Activated T-helper 1 cell treated with Interleukin-2 at 50 U/mL for 16 hours (primary cell): Measurements from ENCODE around the gene SMG5.
"Not testable (repeated sequence)": the region's sequence is repeated elsewhere in the genome, so short reads cannot be mapped to it uniquely, and the experiment has no call there.

Experiments
- DNase-seq: peaks from one replicate; pipeline ENCODE4 v3.0.0-alpha.2; 2020; ENCODE audit warnings: low read depth

Gene SMG5

GRCh38 chr1:156282479-156283222 is at the start of gene SMG5:
Gene SMG5, minus strand, starts transcription at chr1:156282825. Its CDS starts 145 bp downstream, at chr1:156282680.
- DNase-seq = peak; percentile 89

DNA sequence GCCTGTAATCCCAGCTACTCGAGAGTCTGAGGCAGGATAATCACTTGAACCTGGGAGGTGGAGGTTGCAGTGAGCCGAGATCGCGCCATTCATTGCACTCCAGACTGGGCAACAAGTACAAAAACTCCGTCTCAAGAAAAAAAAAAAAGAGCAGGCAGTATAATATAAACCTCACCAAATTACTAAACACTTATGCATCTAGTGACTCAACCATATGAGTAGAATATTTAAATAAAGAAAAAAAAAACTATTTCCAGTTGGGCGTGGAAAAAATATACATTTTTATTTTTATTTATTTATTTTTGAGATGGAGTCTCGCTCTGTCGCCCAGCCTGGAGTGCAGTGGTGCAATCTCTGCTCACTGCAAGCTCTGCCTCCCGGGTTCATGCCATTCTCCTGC is 40.6 kb upstream of the SMG5 start:
- DNase-seq = not testable (repeated sequence)

- no peak for DNase-seq
These were observed 37.9 kb upstream of the SMG5 start for GRCh38 chr1:156320560-156320959.

- no peak for DNase-seq
These were observed 37.0 kb upstream of the SMG5 start for GRCh38 chr1:156319664-156320063.

DNA sequence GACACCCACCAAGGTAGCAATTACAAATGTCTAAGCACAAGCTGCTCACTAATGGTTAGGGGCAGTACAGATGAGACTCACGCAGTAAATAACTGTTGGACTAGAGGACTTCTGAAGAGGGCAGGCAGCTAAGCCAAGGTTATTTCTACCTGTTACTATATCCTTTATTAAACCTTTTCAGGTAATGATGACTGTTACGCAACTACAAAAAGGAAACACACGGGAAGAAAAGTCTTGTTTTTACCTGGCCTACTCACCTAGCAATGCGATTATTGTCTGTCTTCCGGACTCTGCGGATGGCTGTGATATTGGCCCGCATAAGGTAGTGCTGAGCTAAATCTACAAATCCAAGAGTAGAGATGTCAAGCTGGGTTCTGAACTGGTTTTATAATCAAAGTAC is 34.3 kb upstream of the SMG5 start:
- no peak for DNase-seq

DNA sequence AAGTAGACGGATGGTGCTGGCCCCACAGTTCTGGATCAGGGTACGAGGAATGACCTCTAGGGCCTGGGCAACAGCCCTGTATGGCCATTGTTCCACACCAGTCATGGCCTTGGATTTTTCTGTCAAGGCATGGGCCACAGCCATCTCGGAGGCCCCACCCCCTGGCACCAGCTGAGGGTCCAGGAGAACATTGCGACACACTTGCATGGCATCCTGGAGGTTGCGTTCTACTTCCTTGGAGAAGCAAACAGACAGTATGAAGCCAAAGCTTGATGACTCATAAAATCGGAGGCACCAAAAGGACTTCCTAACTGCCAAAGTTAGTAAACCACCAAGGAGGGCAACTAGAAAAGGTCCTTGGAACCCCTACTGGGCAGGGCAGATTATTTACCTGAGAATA is 28.3 kb upstream of the SMG5 start:
- DNase-seq = no peak

- DNase-seq = no peak
These were observed 25.5 kb upstream of the SMG5 start for GRCh38 chr1:156308078-156308477.

GRCh38 chr1:156305215-156305614 is 22.6 kb upstream of the SMG5 start:
- DNase-seq = no peak

DNA sequence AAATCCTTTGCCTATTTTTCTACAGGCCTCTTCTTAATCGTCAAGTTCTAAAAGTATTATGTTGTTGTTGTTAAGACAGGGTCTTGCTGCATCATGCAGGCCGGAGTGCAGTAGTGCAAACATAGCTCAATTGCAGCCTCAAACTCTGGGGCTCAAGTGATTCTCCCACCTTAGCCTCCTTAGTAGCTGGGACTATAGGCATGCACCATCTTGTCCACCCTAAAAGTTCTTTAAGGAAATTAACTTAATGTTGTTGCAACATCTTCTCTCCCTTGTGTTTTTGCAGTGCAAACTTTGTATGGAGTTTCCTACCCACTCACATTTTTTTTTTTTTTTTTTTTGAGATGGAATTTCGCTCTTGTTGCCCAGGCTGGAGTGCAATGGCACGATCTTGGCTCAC is 20.6 kb upstream of the SMG5 start:
- DNase-seq = no peak

DNA sequence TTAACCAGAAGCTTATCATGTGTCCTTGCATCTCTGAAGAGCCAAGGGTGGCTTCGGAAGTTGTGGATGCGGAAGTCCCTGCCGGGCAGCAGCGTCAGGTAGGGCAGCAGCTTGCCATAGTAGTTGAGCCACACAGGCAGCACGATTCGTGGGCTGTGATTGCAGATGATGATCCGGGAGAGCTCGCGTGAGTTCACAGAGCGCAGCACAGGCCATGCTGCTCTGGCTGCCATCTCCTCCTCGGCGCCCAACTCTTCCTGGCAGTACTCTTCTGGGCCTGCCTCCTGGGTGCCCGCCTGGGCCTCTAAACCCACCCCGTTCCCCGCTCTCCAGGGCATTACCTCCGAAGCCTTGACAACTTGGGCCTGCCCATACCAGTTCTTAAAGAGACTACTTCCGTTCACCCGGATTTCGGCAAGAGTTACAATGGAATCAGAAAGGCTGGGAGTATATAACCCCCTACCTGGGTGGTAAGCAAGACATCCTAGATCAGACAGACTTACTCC is 16.3 kb upstream of the SMG5 start, which contains the start of gene VHLL:
VHLL (minus strand) TSS at position 456 of the 506 bp plus-strand sequence; CDS start at position 338, 118 bp downstream.
- no peak for DNase-seq

DNA sequence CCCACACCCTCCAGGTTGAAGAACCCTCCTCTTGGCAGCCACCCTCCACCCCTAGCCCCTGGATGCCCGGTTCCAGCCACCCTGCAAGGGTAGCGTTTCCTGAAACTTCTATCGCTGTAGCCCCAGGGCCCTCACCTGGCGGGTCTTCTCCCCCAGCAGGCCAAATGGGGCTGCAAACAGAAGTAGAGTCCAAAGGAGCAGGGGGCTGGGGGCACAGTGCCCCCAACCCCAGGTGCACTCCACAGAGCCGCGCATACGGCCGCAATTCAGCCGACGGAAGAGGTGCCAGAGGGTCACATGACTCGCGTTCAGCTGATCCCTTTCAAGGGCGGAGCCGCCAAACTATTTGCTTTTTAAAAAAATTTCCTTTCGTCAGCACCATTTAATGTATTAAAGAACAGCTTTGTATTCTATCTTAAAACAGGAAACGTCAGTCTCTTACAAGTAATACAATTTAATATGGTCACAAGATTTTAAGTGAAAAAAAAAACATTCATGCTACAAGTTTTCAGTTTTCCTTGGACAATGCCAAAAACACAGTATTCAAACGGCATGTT is 12.8 kb upstream of the SMG5 start, which contains the start of gene GLMP:
GLMP (minus strand) TSS at position 289 of the 557 bp plus-strand sequence; CDS start at position 255, 34 bp downstream.
- peak; percentile 23 for DNase-seq

DNA sequence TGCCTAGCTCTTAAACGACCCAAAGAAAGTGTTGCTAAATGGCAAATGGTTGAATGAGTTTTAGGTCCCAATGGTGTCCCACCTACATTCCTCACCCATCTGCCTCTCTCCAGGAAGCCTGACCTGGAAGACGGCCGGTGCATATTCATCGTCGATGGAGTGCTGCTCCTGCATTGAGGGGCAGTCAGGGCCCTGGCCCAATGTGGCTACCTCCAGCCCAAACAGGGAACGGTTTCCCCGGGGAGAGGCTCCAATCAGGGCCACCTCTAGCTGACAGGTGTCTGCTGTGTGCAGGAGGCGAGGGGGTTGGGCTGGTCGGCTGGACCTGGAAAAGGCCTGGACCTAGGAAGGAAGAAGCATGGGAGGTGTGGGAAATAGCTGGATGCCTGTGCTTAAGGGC is 11.3 kb upstream of the SMG5 start:
- DNase-seq = no peak

- DNase-seq = no peak
These were observed 10.4 kb upstream of the SMG5 start for GRCh38 chr1:156293098-156293434.

- no peak for DNase-seq
These were observed 8.8 kb upstream of the SMG5 start for GRCh38 chr1:156291226-156292061.

DNA sequence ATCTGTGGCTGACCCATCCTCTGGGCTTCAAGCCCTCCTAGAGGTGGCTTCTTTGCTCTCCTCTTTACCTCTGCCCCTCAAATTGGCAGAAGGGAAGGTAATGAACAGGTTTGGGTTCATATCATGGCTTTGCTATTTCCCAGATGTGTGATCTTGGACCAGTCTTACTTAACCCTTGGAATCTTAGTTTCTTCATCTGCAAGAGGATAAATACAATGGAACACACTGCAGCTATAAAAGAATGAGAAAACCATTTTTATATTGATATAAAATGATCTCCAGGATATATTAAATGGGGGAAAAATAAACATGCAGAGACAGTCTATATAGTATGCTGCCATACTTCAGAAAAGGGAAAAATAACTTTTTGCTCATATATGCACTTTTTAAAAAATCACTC is 7.2 kb upstream of the SMG5 start:
- DNase-seq = no peak

GRCh38 chr1:156286061-156286460 is 3.4 kb upstream of the SMG5 start:
- DNase-seq = no peak

GRCh38 chr1:156285437-156285836 is 2.8 kb upstream of the SMG5 start:
- no peak for DNase-seq

GRCh38 chr1:156284757-156285156 is 2.1 kb upstream of the SMG5 start:
- no peak for DNase-seq

- no peak for DNase-seq
These were observed 1.5 kb upstream of the SMG5 start, which contains the start of gene TMEM79 for GRCh38 chr1:156284112-156284511. Gene TMEM79, plus strand, starts transcription at chr1:156284325. Its CDS starts 902 bp downstream, at chr1:156285227.

DNA sequence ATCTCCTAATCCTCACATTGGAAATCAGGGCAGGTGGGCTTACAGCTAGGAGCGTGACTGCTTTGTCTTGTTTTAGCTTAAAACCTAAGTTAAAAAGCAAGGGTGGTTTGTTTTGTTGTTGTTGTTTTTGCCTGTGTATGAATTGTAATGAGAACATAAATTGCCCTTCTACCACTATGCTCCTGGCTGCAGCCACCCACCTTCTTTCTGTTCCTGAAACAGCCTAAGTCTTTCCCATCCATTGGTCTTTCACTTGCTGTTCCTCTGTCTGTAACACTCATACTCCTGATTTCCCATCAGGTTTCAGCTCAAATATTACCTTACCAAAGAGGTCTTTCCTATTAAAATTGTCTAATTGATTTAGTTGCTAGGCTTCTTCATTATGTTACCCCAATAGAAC is 896 bp upstream of the SMG5 start:
- DNase-seq = no peak

DNA sequence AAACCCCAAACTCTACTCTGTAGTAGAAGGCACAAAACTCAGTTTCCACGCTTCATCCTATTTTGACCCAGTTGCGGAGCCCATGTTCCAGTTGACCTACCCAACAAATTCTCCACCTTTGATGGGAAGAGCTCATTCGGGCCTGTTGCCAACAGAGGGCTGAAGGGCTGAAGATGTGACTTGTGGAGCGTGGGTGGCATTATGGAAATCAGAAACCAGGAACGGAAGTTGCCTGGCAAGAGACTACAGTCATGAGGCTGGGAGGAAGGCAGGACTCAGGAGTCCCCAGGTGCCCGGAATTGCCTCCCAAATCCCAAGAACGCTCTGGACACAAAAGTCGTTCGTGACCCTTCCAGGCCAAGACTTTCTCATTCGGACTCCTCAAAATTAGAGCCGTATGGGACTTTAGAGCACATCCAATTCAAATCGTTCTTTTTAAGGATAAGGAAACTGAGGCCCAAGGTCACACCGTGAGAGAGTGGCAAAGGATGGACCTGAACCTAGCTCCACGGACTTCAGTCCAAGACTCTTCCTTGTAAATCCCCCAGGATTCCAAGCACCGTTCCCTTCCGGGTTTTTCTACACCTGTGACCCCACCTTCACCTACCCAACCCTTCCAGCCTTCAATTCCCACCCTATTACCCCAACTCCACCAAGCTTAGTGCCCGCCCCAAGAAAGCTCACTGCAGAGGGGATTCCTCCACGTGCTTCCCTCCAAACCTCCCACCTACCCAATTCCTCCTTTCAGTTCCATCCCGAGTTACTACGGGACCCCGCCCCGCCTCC is 739 bp downstream of the SMG5 start:
- DNase-seq = no peak

DNA sequence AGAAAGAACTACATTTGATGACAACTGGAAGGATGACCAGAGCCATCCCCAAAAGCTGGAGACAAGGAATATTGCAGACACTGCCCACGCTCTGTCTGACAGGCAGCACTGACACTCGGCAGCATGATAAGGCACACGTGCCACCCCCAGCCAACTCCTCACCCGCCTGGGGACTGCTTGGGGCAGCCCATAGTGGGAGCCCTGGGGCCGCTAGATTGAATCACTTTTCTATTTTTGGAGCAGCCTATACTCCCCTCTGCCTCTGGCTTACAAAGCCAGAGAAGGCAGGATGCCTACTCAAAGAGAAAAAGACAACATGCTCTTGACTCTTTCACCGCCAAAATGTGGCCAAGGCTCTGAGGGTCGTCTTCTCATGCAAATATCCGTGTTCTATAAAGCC is 1.3 kb downstream of the SMG5 start:
- DNase-seq = no peak
